Stimulated activated CD8-positive, alpha-beta memory T cell treated with anti-CD3 and anti-CD28 coated beads, Interleukin-2, amount 100 ng/mL, for 48 hours (primary cell): ENCODE results near the gene TPSAB1.
"Not testable (repeated sequence)": the region's sequence is repeated elsewhere in the genome, so short reads cannot be mapped to it uniquely, and the experiment has no call there.

Experiments used
- DNase-seq, 2 donors: peaks; one replicate each; pipeline ENCODE4 v3.0.0-alpha.2; 2020; ENCODE audit warnings: low read depth in 2 of 2

TPSAB1 gene

DNA sequence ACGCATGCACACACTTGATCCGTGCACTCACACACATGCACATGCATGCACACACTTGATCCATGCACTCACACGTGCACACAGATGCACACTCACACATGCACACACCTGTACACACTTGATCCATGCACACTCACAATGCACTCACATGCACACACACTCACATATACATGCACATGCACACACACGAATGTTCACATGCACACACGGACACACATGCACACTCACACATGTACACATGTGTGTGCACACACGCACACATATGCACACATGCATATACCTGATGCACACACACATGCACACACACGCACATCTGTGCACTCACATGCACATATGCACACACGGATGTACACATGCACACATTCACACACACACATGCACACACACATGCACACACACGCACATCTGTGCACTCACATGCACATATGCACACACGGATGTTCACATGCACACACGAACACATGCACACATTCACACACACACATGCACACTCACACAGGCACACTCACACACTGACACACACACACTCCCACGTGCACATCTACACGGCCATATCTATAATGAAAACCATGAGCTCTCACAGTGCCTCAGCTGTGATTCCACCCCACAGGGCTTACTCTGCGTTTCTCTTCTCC is 7.5 kb downstream of the TPSAB1 start:
- not testable (repeated sequence) for DNase-seq

DNA sequence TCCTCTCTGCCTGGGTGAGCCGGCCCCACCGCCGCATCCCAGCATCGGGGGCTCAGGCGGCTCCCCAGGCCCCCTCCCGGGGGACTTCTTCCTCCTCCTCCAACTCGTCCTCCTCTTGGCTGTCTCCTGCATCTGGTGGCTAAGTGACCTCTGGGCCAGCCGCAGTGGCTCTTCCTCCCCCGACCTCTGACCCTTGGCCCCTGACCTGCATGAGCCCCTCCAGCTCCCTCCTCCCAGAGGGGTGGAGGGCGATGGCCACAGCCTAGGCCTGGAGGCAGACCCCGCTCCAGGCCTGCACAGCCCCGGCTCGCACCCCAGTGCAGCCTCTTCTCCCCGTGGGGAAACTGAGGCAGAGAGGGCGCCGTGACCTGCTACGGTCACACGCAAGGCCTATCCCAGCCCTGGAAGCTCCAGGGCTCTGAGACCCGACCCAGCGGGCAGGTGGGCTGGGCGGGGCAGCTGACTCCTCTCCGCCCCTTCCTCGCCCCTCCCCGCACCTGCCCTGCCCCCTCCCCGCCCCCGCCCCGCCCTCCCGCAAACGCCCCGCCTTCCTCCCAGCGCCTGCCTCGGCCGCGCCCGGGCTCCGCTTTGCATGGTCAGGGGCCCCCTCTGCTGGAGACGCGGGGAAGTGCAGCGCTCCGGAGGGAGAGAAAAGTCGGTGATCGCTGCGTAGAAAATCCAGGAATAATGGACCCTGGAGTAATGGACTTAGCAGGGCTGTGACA is 8.7 kb downstream of the TPSAB1 start:
- not testable (repeated sequence) for DNase-seq

DNA sequence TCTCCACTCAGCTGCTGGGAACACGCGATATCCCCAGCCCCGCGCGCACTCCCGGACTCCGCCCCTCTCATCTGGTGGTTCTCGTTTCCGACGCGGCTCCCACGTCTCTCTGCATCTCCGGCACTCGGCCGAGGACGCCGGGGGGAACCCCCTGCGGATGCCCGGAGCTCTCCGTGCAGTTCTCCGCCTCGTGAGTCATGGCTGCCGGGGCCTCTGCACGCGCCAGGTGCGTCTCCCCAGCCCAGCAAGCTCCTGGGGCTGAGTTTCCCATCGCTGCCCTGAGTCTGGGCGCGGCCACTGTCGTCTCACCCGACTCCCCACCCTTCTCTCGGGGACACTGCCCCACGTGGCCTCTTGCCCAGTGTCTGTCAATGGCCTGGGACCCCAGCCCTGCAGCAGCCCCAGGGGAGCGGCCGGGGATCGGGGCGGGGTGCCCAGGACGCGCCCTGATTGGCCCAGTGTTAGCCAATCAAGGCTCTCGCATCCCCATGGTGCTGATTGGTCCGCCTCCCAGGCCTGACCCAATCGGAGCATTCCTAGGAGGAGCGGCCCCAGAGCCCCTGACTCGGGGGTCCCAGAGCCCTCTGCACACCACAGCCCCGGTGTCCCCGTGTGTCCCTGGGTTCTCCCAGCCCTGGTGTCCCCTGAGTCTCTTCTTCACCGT is 13.3 kb downstream of the TPSAB1 start:
- not testable (repeated sequence) for DNase-seq

DNA sequence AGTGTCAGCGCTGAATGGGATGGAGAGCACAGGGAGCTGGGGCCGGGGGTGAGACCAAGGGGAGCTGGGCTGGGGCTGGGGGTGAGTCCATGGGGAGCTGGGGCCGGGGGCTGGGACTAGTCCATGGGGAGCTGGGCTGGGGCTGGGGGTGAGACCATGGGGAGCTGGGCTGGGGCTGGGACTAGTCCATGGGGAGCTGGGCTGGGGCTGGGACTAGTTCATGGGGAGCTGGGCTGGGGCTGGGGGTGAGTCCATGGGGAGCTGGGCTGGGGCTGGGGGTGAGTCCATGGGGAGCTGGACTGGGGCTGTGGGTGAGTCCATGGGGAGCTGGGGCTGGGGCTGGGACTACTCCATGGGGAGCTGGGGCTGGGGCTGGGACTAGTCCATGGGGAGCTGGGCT is 14.3 kb downstream of the TPSAB1 start:
- not testable (repeated sequence) for DNase-seq

DNA sequence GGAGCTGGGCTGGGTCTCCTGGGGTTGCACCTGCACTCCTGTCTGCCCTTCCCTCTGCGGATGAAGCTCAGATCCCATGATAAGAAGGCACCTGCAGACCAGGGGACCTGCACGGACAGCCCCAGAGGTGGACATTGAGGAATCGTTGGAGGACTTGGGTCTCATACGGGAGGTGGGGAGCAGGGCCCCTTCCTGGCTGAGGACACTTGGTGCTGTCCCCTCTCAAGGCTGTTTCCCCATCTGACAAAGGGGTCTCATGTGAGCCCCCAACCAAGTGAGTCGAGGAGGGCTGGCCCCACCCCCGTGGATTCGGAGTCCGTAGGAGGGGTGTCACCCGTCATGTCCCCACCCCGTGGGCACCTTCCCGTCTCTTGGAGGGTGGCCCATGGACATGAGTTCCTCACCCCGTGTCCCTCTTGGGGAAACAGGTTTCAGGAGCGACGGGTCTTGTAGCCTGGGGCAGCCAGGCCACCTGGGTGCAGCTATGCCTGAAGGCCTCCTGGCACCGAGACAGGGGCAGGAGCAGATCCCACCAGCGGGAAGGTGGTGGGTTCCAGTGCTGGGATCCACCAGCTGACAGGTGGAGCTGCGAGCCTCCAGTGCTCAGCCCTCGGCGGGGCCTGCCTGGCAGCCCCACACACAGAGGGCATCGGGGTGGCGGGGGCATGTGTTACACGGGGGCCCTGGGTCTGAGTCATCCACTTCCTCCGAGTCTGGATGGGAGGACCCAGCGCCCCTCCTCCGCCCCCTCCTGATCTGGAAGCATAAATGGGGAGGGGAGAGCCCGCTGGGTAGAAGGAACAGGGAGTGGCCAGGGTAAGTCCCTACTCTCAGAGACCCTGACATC is 15.0 kb downstream of the TPSAB1 start, which contains the start of gene TPSD1:
Gene TPSD1, plus strand, starts transcription at position 794 of the 847 bp plus-strand sequence. CDS start 212 bp downstream, outside the sequence.
- DNase-seq, result not testable (repeated sequence)

DNA sequence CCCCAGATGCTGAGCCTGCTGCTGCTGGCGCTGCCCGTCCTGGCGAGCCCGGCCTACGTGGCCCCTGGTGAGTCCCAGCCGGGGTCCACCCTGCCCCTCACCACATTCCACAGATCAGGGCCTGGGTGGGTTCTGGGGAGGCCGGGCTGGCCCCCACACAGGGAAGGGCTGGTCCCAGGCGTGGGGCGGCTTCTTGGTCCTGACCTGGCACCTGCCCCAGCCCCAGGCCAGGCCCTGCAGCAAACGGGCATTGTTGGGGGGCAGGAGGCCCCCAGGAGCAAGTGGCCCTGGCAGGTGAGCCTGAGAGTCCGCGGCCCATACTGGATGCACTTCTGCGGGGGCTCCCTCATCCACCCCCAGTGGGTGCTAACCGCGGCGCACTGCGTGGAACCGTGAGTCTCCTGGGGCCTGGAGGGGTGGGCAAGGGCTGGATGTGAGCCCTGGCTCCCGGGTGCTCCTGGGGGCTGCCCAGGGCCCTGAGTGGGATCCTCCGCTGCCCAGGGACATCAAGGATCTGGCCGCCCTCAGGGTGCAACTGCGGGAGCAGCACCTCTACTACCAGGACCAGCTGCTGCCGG is 15.9 kb downstream of the TPSAB1 start:
- DNase-seq, result not testable (repeated sequence)

DNA sequence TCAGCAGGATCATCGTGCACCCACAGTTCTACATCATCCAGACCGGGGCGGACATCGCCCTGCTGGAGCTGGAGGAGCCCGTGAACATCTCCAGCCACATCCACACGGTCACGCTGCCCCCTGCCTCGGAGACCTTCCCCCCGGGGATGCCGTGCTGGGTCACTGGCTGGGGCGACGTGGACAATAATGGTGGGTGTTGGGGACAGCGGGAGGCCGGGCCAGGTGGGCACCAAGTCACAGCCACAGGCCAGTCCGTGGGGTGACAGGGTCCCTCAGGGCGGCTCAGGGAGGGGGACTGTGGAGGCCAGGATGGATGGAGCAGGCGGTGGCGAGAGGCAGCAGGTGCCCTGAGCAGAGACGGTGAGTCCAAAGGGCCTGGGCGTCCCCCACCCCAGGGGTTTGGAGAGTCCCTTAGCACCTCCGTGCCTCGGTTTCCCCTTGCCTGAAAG is 16.4 kb downstream of the TPSAB1 start:
- no peak for DNase-seq

DNA sequence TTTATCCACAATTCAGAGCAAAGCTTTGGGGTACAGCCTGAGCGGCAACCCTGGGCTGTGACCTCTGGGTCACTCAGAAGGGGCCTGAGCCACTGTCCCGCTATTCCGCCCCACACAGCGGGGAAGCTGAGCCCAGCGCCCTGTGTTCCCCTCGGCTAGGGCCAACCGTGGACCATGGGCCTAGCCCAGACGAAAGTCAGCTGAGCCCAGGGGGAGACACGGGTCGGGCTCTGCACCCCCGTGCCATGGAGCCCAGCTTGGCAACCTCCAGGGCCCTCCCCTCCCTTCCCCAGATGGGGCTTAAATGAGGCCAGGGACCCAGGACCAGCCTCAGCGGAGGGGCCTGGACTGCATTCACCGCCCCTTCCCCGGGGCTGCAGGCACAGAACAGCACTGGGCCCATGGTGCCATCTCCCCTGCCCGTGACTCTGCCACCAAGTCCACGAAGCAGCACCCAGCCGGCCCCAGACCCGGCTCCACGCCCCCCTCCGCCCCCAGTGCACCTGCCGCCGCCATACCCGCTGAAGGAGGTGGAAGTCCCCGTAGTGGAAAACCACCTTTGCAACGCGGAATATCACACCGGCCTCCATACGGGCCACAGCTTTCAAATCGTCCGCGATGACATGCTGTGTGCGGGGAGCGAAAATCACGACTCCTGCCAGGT is 17.2 kb downstream of the TPSAB1 start:
- no peak for DNase-seq

DNA sequence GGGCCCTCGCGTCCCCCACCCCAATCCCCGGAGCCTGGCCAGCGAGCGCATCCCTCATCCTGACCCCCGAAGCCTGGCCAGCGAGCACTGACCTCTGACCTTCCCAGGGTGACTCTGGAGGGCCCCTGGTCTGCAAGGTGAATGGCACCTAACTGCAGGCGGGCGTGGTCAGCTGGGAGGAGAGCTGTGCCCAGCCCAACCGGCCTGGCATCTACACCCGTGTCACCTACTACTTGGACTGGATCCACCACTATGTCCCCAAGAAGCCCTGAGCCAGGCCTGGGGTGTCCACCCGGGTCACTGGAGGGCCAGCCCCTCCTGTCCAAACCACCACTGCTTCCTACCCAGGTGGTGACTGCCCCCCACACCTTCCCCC is 17.7 kb downstream of the TPSAB1 start:
- DNase-seq, result no peak

DNA sequence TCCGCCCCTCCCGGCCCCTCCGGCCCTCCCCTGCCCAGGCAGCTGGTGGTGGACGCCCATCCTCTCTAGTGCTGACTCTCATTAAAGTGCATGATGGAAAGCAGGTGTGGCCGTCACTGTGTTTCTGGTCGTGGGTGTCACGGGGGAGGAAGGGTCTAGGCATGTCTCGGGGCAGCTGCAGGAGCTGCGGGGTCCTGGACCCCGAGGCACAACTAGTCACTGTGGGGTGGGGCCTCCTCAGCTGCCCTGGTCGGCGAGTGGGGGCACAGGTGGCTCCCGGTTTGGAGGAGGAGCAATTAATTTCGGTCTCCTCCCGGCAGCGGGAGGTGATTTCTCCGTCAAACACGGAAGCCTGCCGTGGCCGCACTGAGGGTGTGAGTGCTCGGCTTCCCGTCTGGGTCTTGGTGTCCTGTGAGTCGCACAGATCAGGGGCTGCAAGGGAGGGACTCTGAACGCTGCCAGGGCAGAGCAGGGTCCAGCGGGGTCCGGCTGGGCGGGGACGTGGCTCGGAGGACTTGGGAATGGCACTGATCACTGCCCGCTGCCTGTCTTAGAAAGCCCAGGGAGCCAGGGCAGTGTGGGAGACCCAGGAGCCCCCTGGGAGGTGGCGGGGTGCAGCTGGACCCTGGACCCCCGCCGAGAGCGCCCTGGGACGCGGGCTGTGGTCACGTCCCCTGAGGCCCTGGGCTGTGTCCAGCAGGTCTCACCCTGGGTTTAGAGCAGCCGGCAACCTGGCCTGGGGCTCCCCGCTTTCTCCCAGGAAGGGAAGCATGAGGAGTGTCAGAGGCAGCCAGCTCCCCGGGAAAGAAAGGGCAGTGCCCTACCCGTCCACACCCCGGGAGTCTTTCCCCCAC is 18.6 kb downstream of the TPSAB1 start:
- no peak for DNase-seq

DNA sequence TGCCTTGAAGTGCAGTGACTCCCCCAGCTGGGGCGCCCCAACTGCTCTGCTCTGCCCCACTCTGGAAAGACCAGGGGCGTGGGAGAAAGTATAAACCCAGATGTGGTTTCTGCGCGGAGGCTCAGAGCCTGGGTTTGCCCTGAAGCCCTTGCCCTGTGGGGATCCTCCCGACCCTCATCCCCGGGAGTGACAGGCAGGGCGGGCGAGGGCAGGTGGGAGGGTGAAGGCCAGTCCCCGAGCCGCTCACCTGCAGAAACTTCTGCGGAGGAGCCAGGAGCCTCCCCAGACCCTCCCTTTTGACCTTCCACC is 19.2 kb downstream of the TPSAB1 start:
- no peak for DNase-seq

DNA sequence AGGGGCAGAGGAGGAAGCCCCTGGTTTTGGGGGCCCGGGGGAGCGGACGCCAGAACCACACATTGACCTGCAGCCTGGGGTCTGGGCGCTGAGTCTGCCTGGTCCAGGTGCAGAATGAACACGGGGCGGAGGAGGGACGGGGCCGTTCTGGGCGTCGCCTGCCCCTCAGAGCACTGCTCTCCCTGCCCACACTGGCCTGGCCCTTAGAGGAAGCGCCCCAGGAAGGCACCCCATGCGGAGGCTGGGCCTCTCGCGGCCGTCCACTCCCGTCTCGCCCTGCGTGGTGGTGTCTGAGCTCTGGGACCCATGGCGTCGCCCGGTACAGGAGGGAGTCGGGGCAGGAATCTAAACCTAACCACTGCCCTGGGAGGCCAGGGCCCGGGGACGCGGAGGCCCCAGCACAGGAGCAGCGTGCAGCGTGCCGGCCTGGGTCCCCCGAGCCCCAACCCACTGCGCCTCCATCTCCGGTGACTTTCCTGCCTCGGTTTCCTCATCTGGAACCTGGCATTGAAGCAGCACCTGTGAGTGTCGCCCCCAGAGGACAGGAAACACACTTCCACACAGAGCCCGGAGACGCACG is 19.7 kb downstream of the TPSAB1 start:
- no peak for DNase-seq

DNA sequence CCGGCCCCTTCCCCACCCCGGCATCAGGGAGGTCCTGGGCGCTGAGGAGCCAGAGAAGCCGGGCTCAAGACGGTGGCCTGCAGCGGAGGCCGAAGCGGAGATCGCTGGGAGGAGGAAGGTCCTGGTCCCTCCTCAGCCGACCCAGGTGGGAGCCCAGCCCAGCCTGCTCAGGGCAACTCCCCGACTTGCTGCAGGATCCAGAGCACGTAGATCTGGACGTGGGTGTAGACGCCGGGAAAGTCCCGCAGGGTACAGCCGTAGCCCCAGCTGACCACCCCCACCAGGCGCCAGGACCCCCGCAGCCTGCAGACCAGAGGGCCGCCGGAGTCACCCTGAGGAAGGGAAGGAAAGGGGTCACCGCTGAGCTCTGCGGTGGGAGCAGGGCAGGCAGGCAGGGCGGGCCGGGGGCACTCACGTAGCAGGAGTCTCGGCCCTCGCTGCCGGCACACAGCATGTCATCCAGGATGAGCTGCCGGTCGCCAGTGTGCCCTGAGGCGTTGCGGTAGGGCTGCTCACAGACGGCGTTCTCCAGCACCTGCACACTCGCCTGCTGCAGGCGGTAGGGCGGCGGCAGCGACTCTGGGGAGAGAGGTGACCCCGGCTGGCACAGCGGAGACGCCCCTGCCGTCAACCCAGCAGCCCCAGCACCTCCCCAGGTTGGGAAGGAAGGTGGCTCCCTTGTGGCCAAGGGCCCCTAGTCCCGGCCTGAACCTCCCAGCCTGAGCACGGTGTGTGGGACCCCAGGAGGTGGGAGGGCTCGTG is 20.8 kb downstream of the TPSAB1 start:
- no peak for DNase-seq

DNA sequence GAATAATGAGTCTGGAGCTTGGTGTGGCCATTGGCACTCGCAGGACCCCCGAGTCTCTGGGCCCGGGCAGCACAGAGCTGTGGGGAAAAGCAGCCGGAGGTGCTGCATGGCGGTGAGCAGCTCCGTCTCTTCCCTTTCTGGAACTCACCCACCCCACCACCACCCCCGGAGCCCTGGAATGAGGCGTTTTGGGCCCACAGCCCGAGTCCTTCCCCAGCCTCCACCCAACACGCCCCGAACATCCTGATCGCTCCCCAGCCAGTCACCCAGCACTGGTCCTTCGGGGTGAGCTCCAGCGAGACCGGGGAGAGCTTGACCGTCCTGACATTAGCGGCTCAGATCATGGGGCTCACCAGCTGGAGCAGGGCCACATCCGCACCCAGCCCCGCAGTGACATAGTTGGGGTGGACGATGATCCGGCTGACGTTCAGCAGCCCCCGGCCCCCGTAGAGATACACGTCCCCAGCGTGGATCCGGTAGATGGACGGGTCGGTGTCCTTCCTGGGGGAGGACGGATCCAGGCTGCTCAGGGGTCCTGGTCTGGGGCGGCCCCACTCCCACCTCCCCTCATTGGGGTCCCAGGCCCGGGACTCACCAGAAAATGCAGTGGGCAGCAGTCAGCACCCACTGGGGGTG is 21.8 kb downstream of the TPSAB1 start:
- DNase-seq, result no peak

DNA sequence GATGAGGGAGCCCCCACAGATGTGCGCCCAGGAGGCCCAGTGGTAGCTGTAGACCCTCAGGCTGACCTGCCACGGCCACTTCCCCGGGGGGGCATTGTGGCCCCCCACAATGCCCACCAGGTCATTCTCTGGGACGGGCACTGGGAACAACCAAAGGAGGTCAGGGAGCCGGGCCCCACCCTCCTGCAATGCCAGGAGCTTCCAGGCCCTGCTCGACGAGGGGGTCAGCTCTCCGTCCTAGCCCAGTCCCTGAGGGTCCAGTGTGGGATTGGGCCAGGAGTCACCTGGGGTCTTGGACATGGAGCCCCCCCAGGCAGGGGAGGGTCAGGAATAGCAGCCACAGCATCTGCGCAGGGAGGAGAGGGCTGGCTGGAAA is 22.3 kb downstream of the TPSAB1 start:
- no peak for DNase-seq

DNA sequence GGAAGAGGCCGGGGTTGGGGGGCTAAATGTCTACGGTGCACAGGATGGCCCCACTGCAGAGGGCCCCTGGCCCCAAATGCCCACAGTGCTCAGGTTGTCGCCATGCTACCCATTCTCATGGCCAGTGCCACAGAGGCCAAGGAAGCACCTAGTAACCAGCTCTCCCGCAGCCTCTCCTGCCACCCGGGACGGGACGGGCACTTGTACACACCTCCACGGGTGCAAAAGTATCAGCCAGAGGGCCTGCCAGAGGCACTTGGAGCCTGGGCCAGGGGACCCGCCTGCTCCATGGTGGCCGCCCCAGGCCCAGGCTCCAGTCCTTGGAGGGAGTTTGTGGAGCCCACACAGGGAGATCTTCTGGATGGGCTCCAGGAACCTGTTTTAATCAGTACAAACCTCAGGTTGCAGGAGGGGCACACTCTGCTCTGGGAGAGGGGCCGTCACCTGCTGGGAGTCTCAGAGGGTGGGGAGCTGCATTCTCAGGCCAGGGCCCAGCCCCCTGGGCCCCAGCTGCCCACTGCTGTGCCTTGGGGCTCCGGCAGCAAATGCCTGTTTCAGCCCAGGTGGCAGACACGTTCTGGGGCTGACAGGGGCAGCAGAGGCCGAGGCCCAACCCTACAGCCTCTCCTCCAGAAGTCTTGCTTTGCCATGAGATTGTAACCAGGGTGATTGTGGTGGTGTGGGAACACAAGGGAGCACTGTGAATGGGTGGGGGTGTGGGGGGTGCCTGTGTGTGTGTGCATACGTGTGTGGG is 23.3 kb downstream of the TPSAB1 start:
- DNase-seq, result no peak

DNA sequence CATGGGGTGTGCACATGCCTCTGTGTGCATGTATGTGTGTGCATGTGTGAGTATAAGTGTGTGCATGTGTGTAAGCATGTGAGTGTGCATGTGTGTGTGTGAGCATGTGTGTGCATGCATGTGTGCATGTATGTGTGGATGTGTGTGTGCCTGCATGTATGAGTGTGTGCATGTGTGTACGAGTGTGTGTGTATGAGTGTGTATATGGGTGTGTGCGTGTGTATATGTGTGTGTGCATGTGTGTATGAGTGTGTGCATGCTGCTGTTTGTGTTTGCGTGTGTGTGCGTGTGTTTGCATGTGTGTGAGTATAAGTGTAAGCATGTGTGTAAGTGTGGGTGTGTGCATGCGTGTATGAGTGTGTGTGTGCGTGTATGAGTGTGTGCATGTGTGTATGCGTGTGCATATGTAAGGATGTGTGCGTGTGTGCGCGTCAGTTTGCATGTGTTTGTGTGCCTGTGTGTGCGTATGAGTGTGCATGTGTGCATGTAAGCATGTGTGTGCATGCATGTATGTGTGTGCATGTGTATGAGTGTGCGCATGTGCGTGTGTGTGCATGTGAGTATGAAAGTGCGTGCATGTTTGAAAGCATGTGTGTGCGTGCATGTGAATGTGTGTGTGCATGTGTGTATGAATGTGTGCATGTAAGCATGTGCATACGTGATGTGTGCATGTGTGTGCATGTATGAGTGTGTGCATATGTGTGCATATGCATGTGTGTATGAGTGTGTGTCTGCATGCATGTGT is 24.0 kb downstream of the TPSAB1 start:
- DNase-seq, result no peak
